Lung (tissue), 12 donors: ENCODE results near the gene PRDM10. TPM values are rescaled to one million over a fixed set of nuclear protein-coding genes. Genes with fewer than 3 reads are reported as not detected.

Experiments used
- ATAC-seq: fragments of 200-7000 bp; cut with Tn5 transposase; one replicate; pipeline ENCODE4 v1.9.1; 2020; ENCODE audit warnings: moderate number of reproducible peaks; ENCODE audit not compliant: insufficient read depth, low FRiP score
- DNase-seq, 3 donors: peaks; one replicate each; pipeline ENCODE4 v3.0.0-alpha.2; 2013 to 2017
- H3K27ac ChIP-seq, 2 donors: one replicate each; pipeline ENCODE4 v1.5.1; 2013; ENCODE audit warnings: mild to moderate bottlenecking in 2 of 2, moderate library complexity in 2 of 2, control low read depth in 1 of 2, inconsistent platforms in 1 of 2, low read depth in 1 of 2, low read length in 1 of 2
- H3K27me3 ChIP-seq, 3 donors: one replicate each; pipeline ENCODE4 v1.5.1; 2013; ENCODE audit warnings: low read length in 2 of 3; ENCODE audit not compliant: control insufficient read depth in 3 of 3, insufficient read depth in 3 of 3
- H3K36me3 ChIP-seq, 4 donors: one replicate each; pipeline ENCODE4 v1.5.1; 2013; ENCODE audit warnings: low read length in 4 of 4, mild to moderate bottlenecking in 1 of 4, moderate library complexity in 1 of 4; ENCODE audit not compliant: control insufficient read depth in 4 of 4, insufficient read depth in 4 of 4
- H3K4me1 ChIP-seq, 5 donors: one replicate each; pipeline ENCODE4 v1.5.1; 2013; ENCODE audit warnings: low read length in 5 of 5, mild to moderate bottlenecking in 2 of 5, moderate library complexity in 1 of 5; ENCODE audit not compliant: control insufficient read depth in 5 of 5, insufficient read depth in 5 of 5
- H3K4me3 ChIP-seq: one replicate; pipeline ENCODE4 v1.5.1; 2013; ENCODE audit warnings: mild to moderate bottlenecking, control low read depth, moderate library complexity
- H3K9ac ChIP-seq, 2 donors: one replicate each; pipeline ENCODE4 v1.5.1; 2013; ENCODE audit warnings: low read length in 2 of 2, control low read depth in 1 of 2; ENCODE audit not compliant: insufficient read depth in 1 of 2
- H3K9me3 ChIP-seq, 4 donors: one replicate each; pipeline ENCODE4 v1.5.1; 2013; ENCODE audit warnings: low read length in 3 of 4, mild to moderate bottlenecking in 1 of 4, moderate library complexity in 1 of 4; ENCODE audit not compliant: control insufficient read depth in 4 of 4, insufficient read depth in 3 of 4
- CTCF ChIP-seq: IDR thresholded peaks from 2 replicates; pipeline ENCODE4 v1.5.1; 2012; ENCODE audit warnings: mild to moderate bottlenecking; ENCODE audit errors: control extremely low read depth, extremely low read depth
- WGBS, 2 donors: extraction: QIAGEN DNeasy Blood & Tissue Kit; methylation state at CpG; one replicate each; pipeline ENCODE4 v1.1.7; 2013; 5-methylcytosine and 5-hydroxymethylcytosine counted together
- polyA plus RNA-seq, 2 donors: library from polyadenylated mRNA; stranded (reverse); fragments of 200-250 nt; gene quantifications; one replicate each; pipeline ENCODE4 v1.2.1, GENCODE V29; 2013
- total RNA-seq, 2 donors: library from RNA; depleted of rRNA in 1 of 2; stranded (reverse); fragments of >200 nt in 1 of 2; gene quantifications; one replicate each; pipeline ENCODE4 v1.2.1, GENCODE V29; 2014 to 2021
- donor health status: control.
- donor health status: control.
- donor health status: Bipolar disorder and iron deficiency.
- donor health status: healthy.
- donor health status: DM: yes; HTN: yes; CAD: no.

The PRDM10 gene
- total and polyA plus RNA-seq, 4 donors, result 2.3 to 19.0 (median 5.7) TPM

DNA sequence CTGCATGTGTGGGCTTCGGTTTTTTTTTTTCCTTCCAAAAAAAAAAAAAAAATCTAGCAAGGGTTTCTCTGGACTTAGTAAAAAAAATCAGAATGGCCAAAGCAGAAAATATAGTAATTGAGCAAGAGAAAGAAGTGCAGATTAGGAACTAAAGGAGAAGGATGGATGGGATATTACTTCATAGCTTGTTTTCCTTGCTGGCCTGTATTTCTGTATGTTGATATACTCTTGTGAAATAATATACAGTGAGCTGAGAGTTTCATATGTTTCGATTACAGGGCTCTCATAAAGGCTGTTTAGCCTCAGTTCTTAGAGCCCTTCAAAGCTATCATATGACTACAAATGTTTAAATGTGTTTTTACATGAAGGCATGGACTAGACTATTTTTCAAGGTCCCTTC, 72.9 kb downstream of the PRDM10 start:
- ATAC-seq (no peak), DNase-seq (peak in 1 of 3 donors; percentile 27)
- Histone ChIP-seq H3K4me1 (no peaks in the 10 kb centered on the region), H3K9me3 (no peaks in the 10 kb centered on the region), H3K9ac (no peak overlapping the region), H3K4me3 (no peak overlapping the region), H3K27me3 (no peaks in the 10 kb centered on the region), H3K36me3 (peaks cover 0 to 14% (median 12%) of the 10 kb centered on the region in 4 donors), H3K27ac (no peak overlapping the region)
- WGBS, 2 donors, result 54 to 78% methylated on average over 2 of the region's 2 CpGs
- TF ChIP-seq CTCF, result no peak

- DNase-seq, result no peak
- Histone ChIP-seq H3K4me3 (no peak overlapping the region), H3K4me1 (no peaks in the 10 kb centered on the region), H3K9ac (no peak overlapping the region), H3K36me3 (peaks cover 0 to 14% (median 12%) of the 10 kb centered on the region in 4 donors), H3K9me3 (no peaks in the 10 kb centered on the region), H3K27me3 (no peaks in the 10 kb centered on the region), H3K27ac (no peak overlapping the region)
- TF ChIP-seq CTCF, result no peak
- no peak for ATAC-seq
- 88 to 91% methylated on average over 3 of the region's 3 CpGs for WGBS, 2 donors
Measured at GRCh38 chr11:129928923-129929692, 73.5 kb downstream of the PRDM10 start.

DNA sequence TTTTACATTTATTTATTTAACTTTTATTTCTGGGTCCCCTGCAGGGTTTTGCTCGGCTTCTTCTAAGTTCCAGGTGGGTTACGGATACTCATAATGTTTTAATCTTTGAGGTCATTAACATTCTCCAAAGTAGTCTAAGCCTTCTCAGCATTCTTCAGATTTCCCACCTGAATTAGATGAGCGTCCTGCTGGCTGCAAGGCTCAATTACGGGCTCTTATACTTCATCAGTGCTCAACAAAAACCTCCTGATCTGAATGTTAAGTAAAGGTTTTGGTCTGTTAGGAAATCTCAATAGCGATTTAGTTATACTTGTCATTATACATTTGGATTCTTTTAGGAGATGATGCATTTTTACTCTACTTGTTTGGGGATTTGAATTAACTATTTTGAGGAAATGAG, 80.0 kb downstream of the PRDM10 start:
- TF ChIP-seq CTCF, result no peak
- DNase-seq, result no peak
- H3K9ac ChIP-seq, result no peak overlapping the region
- WGBS, 2 donors, result 93 to 98% methylated on average over 5 of the region's 5 CpGs
- peaks cover 5 to 19% (median 6%) of the 10 kb centered on the region in 4 donors for H3K36me3 ChIP-seq
- no peak overlapping the region for H3K4me3 ChIP-seq
- no peak for ATAC-seq
- no peaks in the 10 kb centered on the region for H3K27me3 ChIP-seq
- H3K4me1 ChIP-seq, result no peaks in the 10 kb centered on the region
- H3K9me3 ChIP-seq, result no peaks in the 10 kb centered on the region
- H3K27ac ChIP-seq, result no peak overlapping the region
